HG03064 (cell line): ENCODE results near the gene NLGN2.

Experiments used
- ATAC-seq: cut with Tn5 transposase; IDR thresholded peaks from one replicate; pipeline ENCODE4 v1.9.1; 2021; ENCODE audit warnings: low read depth; ENCODE audit not compliant: unreplicated experiment

NLGN2 gene

DNA sequence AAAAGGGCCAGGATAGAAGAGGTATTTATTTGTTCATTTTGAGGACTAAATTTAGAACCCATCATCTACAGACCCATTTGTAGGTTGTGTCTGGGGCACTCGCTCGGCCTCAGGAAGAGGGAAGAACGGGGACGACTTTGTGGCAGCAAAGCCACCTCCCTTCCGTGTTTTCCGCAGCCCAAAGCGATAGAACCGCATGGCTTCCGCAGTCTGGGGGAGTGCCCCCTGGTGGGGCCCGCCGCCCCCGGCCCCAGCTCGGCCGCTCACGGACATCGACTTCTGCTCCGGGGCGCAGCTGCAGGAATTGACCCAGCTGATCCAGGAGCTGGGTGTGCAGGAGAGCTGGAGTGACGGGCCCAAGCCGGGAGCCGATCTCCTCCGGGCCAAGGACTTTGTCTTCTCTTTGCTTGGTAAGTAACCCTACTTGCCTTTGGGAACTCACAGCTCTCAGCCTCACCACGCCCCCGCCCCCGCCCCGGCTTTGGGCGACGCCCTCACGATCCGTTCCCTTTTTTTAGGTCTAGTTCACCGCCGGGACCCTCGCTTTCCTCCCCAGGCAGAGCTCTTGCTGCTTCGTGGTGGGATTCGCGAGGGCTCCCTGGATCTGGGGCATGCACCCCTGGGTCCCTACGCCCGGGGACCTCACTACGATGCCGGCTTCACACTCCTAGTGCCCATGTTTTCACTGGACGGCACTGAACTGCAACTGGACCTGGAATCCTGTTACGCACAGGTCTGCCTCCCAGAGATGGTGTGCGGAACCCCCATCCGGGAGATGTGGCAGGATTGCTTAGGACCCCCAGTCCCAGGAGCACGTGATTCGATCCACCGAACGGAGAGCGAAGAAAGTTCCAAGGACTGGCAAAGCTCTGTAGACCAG lies 28.3 kb downstream of the NLGN2 start:
- peak; percentile 9 for ATAC-seq

DNA sequence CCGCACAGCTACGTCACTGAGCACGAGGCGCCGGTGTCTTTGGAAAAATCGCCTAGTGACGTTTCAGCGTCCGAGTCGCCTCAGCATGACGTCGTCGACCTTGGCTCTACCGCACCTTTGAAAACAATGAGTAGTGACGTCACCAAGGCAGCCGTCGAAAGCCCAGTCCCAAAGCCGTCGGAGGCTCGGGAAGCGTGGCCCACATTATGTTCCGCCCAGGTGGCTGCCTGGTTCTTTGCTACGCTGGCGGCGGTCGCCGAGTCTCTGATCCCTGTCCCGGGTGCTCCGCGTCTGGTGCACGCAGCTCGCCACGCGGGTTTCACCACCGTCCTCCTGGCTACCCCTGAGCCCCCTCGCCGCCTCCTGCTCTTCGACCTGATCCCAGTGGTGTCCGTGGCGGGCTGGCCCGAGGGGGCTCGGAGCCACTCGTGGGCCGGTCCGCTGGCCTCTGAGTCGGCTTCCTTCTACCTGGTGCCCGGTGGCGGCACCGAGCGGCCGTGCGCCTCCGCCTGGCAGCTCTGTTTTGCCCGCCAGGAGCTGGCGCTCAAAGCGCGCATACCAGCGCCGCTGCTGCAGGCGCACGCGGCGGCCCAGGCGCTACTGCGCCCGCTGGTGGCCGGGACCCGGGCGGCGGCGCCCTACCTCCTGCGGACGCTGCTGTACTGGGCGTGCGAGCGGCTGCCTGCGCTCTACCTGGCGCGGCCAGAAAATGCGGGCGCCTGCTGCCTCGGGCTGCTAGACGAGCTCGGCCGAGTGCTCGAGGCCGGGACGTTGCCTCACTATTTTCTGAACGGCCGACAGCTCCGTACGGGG lies 29.1 kb downstream of the NLGN2 start:
- no peak for ATAC-seq

DNA sequence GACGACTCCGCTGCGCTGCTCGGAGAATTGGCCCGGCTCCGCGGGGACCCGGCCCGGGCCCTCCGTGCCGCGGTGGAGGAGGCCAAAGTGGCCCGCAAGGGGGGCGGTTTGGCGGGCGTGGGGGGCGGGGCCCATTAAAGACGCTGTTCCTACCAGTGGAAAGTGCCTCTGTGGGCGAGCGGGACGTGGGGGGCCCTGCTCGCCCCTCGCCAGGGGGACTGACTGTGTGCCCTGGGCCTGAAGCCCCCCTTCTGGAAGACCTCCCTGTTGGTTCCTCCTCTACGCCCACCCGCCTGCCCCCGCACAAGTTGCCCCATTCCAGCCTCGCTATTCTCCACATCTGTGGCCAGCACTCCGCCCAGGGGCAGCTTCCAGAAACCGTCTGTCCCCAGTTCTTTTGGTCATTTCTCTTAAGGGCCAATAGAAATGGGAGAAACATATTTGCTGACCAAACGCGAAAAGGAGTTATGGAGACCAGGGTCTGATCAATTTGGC lies 29.8 kb downstream of the NLGN2 start:
- ATAC-seq: no peak

DNA sequence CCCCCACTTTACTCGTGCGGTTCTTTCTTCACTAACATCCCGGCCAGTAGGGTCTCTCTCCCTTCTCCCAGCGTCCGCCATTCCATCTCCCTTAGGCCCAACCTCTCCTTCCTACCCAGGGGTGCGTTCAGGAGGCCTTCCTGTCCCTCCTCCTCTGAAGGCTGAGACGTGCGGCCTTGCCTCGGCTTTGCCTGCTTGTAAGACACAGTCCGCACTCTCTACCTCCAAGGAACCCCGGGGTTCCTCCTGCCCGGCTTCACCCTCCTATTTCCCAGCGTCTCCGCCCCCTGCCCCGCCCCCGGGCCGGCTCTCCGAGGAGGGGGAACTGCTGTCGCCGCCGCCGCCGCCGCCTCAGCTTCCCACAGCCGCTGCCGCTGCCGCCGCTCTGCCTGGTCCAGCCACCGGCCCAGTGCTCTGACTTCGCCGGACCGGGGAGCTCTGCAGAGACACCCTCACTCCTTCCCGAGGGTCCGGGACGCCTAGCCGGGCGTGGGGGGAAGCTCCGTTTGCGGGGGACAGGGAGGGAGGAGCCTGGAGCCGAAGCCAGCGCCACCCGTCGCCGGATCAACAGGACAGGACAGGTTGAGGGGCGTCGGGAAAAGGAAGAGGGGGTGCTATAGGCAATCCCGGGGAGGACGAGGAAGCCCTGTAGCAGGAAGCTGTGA lies 30.4 kb downstream of the NLGN2 start:
- no peak for ATAC-seq

DNA sequence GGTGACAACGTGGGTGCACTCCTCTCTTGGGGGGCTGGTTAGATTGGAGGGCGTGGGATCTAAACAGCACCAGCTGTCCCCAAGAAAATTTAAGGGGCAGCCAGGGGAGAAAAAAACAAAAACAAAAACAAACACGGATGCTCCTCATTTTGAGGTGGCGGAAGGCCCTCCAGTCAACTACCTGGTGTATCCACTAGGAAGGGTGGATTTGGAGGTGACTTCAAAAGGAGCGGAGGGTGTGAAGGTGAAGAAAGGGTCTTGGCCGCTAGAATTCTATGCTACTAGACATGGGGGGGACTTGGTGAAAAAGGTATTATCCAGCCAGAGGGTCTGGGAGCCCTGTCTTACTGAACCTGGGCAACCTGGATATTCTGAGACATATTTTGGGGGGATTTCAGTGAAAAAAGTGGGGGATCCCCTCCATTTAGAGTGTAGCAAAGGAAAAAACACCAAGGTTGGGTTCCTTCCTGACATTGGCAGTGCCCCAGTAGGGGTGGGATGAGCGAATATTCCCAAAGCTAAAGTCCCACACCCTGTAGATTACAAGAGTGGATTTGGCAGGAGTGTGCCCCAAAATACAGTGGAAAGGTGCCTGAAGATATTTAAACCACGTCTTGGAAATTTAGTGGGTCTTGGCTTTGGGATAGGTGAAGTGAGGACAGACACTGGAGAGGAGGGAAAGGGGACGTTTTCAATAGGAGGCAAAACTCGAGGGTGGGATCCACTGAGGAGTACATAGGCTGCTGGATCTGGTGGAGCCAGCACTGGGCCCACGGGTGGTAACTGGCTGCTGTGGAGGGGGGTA lies 31.2 kb downstream of the NLGN2 start:
- no peak for ATAC-seq

DNA sequence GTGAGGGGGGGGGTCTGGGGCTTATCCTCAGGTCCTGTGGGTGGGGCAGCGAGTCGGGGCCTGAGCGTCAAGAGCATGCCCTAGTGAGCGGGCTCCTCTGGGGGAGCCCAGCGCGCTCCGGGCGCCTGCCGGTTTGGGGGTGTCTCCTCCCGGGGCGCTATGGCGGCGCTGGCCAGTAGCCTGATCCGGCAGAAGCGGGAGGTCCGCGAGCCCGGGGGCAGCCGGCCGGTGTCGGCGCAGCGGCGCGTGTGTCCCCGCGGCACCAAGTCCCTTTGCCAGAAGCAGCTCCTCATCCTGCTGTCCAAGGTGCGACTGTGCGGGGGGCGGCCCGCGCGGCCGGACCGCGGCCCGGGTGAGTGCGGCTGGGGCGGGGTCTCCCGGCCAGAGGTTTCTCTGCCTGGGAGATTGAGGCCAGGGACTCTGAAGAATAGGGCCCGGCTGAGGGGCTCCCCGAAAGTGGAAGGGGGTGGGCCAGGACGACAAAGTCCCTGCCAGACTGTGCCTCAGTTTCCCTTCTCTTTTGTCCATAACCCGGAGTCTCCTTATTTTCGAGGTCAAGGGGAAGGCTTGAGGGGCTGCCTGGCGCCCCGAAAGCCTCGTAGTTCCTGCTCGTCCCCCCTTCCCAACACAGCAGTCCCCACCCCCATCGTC lies 31.9 kb downstream of the NLGN2 start, which contains the start of gene FGF11:
Gene FGF11 (plus strand): TSS at position 51 of the 651 bp plus-strand sequence. CDS start 109 bp downstream, at position 160.
- ATAC-seq: no peak

DNA sequence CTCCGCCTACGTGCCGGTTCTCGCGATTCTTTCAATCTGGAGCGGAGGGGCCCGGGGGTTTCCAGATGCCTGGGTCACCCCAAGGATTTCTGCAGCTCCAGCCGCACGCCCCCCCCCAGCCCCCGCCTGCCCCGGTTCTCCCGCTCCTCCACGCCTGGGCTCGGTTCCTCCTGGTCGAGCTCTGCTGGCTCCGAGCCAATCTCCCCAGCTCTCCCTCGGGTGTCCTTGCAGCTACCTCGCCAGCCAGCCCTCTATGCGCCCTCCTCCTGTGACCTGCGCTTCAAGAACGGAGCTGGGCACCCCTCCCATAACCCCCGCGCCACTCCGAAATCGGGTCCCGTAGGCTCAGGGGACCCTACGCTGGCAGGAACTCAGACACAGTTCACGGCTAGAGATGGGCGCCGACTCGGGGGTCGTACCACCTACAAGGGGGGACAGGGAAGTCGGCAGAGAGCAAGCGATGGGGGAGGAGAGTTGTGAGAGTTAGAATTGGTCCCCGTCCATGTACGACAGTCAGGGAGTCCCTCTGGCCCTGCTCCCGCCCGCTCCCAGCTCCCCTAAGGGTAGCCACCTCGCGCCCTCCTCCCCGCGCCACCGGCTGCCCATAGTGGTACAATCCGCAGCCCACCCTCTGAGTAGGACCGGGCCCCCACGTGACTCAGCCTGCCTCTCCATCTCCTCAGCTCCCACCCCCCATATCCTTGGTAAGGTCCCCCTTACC lies 32.6 kb downstream of the NLGN2 start:
- ATAC-seq: no peak

DNA sequence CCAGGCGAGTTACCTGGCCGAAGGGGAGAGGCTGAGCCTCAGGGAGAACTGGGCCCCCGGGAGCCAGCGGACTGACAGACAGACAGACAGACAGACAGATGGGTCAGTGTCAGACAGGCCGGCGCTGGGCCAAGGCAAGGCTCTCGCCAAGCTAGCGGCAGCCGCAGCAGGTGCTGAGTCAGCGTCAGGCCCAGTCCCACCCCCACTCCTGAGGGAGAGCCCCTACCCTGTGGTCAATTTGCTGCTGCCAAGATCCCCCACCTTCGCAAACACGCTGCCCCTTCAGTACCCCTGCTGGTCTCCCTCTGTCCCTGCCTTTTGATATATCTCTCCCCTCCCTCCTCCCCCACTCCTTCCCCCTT lies 33.2 kb downstream of the NLGN2 start:
- no peak for ATAC-seq

DNA sequence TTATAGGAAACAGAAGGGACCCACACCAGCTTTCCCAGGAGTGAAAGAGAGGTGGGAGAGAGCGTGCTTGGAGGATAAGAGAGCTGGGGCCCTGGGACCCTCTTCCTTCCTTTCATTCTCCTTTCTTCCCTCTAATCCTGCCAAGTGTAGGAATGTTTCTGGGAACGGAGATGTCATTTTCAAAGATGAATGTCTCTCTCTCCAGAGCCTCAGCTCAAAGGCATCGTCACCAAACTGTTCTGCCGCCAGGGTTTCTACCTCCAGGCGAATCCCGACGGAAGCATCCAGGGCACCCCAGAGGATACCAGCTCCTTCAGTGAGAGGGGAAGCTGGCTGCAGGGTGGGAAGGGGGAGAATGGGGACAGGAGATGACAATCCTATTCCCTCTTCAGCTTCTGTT lies 33.6 kb downstream of the NLGN2 start:
- no peak for ATAC-seq

DNA sequence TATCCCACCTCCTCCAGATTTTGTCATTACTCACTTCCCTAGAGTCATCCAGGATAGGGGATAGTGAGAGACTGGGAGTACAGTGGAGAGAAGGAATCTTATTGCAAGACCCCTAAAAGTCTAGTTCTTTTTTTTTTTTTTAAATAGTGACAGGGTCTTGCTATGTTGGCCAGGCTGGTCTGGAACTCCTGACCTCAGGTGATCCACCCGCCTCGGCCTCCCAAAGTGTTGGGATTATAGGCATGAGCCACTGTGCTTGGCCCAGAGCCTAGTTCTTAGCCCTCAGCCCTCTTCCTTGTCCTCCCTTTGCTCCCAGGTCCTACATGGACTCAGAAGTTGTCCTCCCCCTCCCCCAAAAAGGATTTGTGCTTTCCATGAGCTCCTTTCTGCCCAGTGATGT lies 34.5 kb downstream of the NLGN2 start:
- no peak for ATAC-seq

DNA sequence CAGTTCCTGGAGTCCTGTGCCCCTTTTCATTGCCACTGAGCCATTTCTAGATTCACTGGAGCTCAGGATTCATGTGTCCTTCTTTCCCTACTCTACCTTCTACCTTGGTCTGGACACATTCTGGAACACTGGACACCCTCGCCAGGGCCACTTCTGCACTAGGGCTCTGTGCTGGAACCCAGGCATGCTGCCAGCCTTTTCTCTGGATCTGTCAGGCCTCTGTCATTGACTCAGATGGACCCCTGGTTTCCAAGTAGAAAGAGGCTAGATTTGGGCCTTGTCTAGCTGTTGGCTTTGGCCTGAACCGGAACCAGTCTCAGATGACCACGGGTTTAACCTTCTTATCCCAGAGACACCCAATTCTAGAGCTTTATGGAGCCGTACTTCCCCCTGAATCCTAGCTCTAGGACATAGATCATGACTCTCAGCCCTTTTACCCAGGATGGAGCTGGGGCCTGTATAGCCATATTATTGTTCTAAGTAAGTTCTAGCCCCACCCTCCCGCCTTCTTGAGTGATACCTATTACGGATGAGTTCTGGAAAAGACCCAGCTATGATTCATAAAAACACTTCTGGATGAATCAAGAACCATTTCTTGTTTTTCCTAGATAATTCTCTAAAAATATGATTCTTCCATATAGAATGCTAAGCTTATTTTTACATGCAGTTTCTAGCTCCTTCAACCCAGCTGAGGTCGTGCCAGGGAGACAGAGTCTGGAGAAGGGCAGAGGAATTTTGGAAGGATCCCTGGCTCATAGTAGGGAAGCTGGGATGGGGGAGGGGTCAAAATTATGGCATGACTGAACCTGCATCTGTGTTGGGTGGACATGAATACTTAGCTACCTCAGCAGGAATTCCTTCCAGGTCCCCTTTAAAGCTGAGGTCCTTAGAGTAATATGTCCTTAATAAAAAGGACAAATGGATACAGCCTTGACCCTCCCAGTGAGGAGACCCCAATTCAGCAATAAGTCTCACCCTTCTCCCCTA lies 36.1 kb downstream of the NLGN2 start:
- no peak for ATAC-seq

DNA sequence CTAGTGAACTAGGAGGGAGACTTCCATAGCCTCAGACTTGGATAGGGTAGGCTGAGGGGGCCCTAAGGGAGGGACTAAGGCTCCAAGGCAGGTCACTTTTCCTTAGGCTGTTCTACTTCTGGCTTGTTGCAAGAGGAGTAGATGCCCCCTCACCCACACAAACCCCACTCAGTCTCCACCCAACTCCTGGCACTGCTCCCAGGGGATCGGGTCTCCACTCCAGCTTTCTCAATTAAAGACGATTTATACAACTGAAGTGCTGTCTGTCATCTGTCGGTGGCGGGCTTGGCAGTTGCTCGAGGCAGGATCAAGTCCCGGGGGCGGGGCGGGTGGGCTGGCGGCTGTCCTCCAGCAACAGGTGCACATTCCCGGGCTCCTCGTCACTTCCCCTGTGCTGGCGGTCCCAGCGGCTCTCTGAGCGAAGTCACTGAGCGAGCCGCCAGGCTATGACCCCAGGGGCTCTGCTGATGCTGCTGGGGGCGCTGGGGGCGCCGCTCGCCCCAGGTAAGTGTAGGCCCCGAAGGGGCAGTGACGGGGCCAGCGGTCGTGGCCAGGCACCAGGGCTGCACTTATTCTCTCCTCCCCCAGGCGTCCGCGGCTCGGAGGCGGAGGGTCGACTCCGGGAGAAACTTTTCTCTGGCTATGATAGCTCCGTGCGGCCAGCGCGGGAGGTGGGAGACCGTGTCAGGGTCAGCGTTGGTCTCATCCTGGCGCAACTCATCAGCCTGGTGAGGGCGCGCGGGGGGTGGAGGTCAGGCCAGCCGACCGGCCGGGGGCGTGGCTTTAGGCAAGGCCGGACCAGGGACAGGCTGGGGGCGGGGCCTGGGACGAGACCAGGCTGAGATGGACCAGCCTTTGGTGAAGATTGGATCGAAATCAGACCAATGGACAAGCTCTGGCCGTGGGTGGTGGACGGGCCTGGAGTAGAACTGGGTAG lies 37.3 kb downstream of the NLGN2 start, which contains the start of gene CHRNB1:
Gene CHRNB1 (plus strand): TSS at position 380 of the 937 bp plus-strand sequence. CDS start 67 bp downstream, at position 447.
- ATAC-seq: no peak

DNA sequence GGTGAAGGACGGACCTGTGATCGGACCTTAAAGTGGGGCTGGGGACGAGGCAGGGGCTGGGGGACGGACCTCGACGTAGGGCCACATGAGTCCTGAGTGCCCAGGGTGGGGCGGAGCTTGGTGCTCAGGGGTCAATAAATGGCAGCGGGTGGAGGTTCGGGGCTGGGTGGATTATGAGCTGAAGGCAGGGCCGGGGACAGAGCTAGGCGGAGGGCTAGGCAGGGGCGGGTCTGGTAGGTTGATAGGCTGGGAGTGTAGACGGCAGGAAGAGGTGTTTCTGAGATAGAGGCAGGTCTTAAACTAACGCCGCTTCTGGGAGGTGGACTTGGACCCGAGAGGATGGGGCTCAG lies 37.9 kb downstream of the NLGN2 start:
- ATAC-seq: no peak

DNA sequence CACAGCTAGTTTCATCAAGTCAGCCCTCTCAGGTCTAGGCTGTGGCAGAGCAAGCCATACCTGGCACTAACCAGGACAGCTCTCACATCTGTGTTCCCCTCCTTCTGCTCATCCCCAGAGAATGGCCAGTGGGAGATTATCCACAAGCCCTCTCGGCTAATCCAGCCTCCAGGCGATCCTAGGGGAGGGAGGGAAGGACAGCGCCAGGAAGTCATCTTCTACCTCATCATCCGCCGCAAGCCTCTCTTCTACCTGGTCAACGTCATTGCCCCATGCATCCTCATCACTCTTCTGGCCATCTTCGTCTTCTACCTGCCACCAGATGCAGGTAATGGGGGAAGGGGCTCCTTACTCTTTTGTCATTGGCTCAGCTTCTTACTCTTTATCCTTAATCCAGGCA lies 40.8 kb downstream of the NLGN2 start:
- no peak for ATAC-seq

DNA sequence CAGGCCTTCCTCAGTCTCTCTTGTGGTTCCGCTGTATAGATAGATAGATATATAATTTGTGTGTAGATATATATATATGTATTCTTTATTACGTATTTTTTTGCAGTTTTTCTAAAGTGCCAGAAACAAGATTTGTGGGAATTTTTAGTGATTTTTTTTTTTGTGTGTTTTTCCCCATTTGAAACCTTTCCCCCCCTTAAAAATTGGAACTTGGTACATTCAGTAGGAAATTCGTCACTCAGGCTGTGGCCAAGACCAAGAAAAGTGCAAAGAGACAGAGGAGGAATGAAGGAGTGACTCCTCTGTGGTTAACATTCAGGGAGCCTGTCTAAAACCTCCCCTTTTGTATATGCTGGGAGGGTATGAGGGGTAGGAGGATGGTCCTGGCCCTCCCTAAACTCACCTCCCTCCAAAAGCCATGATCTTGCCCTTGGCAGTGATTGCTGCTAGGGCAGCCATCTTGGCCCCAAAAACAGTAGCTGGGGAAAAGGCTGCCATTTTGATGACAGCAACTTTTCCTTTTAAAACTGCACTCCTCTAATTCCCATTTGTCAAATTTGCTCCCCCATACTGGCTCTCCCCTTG lies 52.4 kb downstream of the NLGN2 start:
- no peak for ATAC-seq

DNA sequence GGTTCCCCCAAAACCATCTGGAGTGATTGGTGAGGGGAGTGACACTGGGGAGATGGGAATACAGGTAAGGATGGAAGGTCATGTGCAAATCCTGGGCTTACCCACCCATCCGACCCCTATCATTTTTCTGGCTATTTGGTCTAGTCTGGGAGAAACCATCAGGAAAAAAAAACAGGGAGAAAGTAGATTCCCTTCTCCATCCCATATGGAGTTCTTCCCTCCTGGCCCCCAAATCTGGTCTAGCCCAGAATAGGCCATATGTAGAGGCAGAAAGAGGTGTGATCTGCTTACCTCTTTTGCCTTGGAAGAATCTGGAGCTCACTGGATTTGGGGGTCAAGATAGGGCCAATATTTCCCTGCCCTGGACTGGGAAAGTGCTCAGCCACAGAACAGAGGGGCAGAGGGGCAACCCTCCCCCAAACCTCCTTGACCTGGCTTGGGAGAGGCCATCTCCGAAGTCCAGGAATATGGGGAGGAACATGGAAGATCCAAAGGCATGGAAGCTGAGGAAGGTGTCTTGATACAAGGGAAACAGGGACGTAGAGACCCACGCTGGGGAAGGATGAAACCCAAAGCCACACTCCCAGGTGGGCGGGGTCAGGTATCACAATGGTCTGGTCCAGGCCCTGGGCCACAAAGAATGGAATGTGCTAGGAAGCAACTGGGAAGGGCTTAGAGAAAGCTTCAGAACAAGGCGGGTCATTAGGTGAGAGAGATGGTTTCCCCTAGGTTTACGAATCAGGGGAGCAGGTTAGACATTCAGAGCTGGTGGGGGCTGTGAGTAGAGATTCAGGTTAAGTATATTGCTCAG lies 53.4 kb downstream of the NLGN2 start:
- ATAC-seq: no peak
